NT2/D1 (cell line): ENCODE data around the gene PTCRA.
"Not testable (repeated sequence)": the region's sequence is repeated elsewhere in the genome, so short reads cannot be mapped to it uniquely, and the experiment has no call there.

Source experiments
- SUZ12 ChIP-seq: IDR thresholded peaks from 2 replicates; pipeline ENCODE4 v1.6.1; 2011; ENCODE audit not compliant: insufficient read length, insufficient read depth; ENCODE audit errors: extremely low read depth
- YY1 ChIP-seq: IDR thresholded peaks from 2 replicates; pipeline ENCODE4 v1.6.1; 2011; ENCODE audit not compliant: insufficient read length, insufficient read depth
- ZNF274 ChIP-seq: IDR thresholded peaks from 2 replicates; pipeline ENCODE4 v1.6.1; 2011; ENCODE audit warnings: mild to moderate bottlenecking, low read depth, low read length

- not testable (repeated sequence) for TF ChIP-seq SUZ12, ZNF274, YY1
Measured at GRCh38 chr6:42880240-42880817, 35.5 kb upstream of the PTCRA start.
